Neutrophil (primary cell): ENCODE measurements around the gene LAMA5.

Source experiments
- H3K27ac ChIP-seq: fragments of 200-600 bp; sonication (generic); 2 replicates; pipeline ENCODE4 v1.5.1; 2016; ENCODE audit warnings: mild to moderate bottlenecking, moderate library complexity
- H3K27me3 ChIP-seq: fragments of 200-600 bp; sonication (generic); 2 replicates; pipeline ENCODE4 v1.6.0; 2016; ENCODE audit warnings: mild to moderate bottlenecking
- H3K36me3 ChIP-seq: fragments of 200-600 bp; sonication (generic); 2 replicates; pipeline ENCODE4 v1.5.1; 2017
- H3K4me1 ChIP-seq, 2 experiments: fragments of 200-600 bp in 1 of 2; sonication (generic) in 1 of 2; 1 replicate in 1 of 2; 2 replicates in 1 of 2; pipeline versions ENCODE4 v1.5.1 to v1.6.1; 2013 to 2016; ENCODE audit warnings: low read depth in 1 of 2, low read length in 1 of 2, mild to moderate bottlenecking in 1 of 2, moderate library complexity in 1 of 2; ENCODE audit not compliant: control insufficient read depth in 1 of 2, insufficient read depth in 1 of 2
- H3K4me3 ChIP-seq, 2 experiments: fragments of 200-600 bp in 1 of 2; sonication (generic) in 1 of 2; 1 replicate in 1 of 2; 2 replicates in 1 of 2; pipeline ENCODE4 v1.5.1; 2013 to 2016; ENCODE audit warnings: low read depth in 1 of 2, low read length in 1 of 2, mild to moderate bottlenecking in 1 of 2, moderate library complexity in 1 of 2
- H3K9me3 ChIP-seq: fragments of 200-600 bp; sonication (generic); 2 replicates; pipeline ENCODE4 v1.5.1; 2016
- CTCF ChIP-seq: fragments of 200-600 bp; sonication (generic); IDR thresholded peaks from 2 replicates; pipeline ENCODE4 v1.5.1; 2016; ENCODE audit warnings: antibody characterized with exemption

LAMA5 gene

DNA sequence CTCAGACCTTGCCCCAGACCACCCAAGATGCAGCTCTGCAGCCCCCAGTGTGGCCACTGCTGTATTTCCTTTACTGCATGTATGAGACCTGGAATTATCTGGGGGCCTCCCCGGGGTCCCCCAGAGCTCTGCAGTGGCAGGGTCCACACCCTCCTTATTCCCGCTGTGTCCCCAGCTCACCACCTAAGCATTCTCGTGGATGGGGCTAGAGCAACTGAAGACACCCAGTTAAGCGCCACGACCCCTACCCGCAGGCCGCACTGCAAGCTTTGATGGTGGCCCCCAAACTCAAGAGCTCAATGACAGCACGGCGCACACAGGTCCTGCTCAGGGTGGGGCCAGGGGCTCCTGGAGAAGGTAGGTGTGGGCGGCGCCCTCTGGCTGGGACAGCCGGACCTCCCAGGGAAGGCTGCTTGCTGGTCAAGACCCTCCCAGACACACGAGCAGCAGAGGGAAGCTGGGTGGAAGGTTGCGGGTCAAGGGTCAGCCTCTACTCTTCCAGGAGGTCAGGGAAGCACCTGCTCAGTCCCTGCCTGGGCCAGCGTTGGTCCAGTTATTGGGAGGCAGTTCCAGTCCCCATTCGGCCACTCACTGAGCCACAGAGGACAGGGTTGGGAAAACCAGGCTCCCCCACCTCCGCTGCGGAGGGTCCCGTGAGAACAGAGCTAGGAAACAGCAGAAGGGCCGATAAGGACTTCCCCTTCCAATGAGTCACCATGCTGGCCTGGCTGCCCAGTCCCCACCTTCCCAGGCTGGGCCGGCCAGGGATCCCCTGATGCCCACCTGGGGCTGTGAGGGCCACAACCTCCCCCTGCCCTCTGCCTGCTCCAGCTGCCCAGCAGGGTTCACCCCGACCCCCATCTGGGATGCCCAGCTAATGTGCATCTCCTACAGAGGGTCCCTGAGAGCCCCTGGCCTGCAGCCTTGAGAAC is 2.9 kb downstream of the LAMA5 start:
- Histone ChIP-seq H3K27ac (no peak overlapping the region), H3K4me1 (peaks cover 5 to 18% of the 10 kb centered on the region in 2 experiments), H3K4me3 (no peak overlapping the region), H3K9me3 (no peaks in the 10 kb centered on the region), H3K36me3 (no peaks in the 10 kb centered on the region), H3K27me3 (peaks cover 63% of the 10 kb centered on the region)
- no peak for TF ChIP-seq CTCF

DNA sequence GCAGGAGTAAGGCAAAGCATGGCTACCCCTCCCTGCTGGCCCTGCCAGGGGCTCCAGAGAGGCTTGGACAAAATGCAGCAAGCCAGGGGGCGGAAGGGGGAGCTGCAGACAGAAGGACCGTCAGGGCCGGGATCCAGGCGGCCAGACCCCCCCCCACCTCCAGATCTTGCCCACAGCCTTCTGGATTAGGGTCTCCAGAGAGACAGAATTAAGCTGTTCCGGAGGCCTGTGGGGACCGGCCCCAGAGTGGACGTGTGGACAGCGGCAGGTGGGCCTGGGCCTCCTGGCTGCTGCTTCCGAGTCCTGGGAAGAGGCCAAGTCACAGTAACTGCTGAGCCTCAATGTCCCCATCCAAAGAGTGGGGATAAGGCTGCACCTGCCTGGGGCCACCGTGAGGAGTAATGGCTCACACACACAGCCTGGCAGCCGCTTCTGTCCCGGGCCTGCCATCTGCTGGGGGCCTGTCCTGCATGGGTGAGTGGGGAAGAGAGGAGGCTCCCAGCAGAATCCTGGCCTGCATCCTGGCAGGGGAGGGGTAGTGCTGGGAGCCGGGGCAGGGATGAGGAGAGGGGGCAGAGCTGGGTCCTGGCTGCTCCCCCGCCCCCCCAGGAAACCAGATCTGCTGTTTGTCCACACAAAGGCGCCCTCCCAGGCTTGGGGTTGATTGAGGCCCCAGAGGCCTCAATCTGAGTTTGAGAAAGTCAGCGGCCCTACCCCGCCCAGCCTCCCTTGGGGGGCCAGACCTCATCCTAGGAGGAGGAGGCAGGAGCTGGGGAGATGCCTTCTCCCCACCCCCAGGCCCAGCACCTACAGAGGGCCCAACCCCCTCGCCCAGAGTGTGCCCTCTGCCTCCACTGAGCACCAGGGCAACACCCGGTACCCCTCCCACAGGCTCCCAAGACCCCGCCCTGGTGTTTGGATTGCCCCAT is 3.9 kb downstream of the LAMA5 start:
- Histone ChIP-seq H3K4me3 (no peak overlapping the region), H3K9me3 (no peaks in the 10 kb centered on the region), H3K4me1 (peaks cover 5 to 18% of the 10 kb centered on the region in 2 experiments), H3K36me3 (no peaks in the 10 kb centered on the region), H3K27ac (no peak overlapping the region), H3K27me3 (peaks cover 58% of the 10 kb centered on the region)
- TF ChIP-seq CTCF: no peak

DNA sequence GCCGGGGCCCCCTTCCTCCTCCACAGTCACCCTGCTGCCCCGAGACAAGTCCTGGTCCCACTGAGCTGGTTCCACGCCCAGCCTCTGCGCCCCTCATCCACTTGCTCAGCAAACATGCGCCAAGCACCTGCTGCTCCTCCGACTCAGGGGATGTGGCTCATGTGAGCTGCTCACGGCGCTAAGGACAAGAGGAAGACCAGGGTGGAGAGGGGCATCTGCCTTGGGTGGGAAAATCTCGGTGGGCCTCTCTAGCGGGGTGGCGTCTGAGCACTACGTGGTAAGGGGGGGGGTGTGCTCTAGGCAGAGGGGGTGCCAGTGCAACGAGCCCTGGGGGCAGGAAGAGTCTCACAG is 4.5 kb downstream of the LAMA5 start:
- H3K4me1 ChIP-seq: peaks cover 3 to 11% of the 10 kb centered on the region in 2 experiments
- no peaks in the 10 kb centered on the region for H3K36me3 ChIP-seq
- no peak overlapping the region for H3K27ac ChIP-seq
- H3K4me3 ChIP-seq: no peak overlapping the region
- H3K27me3 ChIP-seq: peaks cover 58% of the 10 kb centered on the region
- H3K9me3 ChIP-seq: no peaks in the 10 kb centered on the region
- TF ChIP-seq CTCF: no peak

- Histone ChIP-seq H3K4me1 (peaks cover 0 to 7% of the 10 kb centered on the region in 2 experiments), H3K9me3 (no peaks in the 10 kb centered on the region), H3K36me3 (no peaks in the 10 kb centered on the region), H3K4me3 (no peak overlapping the region), H3K27ac (no peak overlapping the region), H3K27me3 (peaks cover 58% of the 10 kb centered on the region)
- no peak for TF ChIP-seq CTCF
Measured at GRCh38 chr20:62361799-62362589, 5.1 kb downstream of the LAMA5 start.
